GM19438 (cell line): Measurements from ENCODE around the gene SRP68.

Source experiments
- ATAC-seq: cut with Tn5 transposase; IDR thresholded peaks from one replicate; pipeline ENCODE4 v1.9.1; 2021; ENCODE audit warnings: low read depth; ENCODE audit not compliant: unreplicated experiment

SRP68 gene

DNA sequence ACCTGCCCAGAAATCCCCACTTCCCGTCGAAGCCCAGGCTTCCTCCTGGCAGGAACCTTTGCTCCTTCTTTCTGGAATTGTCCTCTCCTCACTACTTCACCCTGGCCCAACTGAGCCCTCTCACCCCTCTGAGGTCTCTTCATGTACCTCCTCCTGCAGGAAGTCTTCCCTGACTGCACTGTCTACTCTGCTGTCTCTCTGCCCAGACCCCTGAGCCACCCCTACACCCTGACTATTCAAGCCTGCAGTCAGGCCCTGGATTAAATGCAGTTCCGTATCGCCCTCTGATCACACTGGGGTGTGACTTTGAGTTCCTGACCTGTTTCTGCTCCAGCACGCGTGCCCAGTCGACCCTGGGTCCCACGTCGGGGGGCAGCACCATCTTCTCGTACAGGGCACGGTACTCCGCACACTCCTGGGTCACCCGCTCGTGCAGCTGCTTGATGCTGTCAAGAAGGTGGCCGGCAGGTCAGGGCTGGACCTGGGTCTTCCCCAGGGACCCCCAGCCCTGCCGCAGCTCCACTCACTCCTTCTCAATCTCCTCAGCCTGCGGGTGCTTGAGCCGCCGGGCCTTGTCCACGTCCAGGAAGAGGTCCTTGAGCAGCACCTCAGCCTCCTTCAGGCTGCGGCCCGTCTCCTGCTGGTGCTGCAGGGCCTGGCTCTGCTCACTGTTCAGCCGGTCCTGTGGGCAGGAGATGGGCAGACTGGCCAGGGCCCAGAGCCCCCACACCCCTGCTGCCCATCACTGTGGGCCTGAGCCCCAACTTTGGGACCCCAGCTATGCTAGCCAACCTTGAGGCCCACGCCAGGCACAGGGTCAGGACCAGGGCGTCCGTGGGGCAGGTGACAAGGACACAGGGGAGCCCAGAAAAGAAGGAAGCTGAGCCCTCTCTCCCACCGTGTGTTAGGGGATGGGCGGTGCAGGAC lies 49.1 kb downstream of the SRP68 start:
- no peak for ATAC-seq

DNA sequence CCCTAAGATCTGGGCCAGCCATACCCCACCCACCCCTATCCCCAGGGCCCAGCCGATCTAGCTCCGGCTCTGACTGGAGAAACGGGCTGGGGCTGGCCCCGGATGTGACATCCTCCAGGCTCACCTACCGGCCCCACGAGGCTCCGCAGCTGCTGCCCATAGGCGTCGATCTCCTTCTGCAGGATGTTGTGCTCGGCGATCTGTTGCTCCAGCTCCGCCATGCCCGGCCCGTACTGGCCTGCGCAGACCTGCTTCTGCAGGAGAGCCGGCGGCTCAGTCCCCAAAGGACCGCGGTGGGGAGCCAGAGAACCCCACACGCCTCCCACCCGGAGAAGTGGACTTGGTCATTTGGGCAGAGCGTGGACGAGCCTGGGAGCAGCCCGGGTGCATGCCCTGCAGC lies 50.0 kb downstream of the SRP68 start:
- no peak for ATAC-seq

GRCh38 chr17:76019833-76020467 lies 52.4 kb downstream of the SRP68 start:
- ATAC-seq, result no peak

DNA sequence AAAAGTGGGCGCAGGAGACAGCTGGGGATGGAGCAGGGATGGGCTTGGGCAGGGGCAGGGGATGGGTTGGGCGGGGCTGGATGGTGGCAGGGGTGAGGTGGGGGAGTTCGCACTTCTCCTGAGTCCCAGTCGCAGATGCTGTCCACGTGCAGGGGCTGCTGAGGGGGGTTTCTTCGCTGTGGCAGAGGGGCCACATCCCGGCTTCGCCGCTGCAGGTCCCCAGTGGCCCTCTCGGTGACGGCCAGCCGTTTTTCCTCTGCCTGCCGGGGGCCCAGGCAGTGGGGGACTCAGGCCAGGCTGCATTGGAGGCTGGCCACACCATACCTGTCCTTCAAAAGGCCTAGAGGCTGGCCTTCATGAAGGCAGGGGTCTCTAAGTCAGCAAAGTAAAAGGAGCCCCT lies 53.5 kb downstream of the SRP68 start:
- ATAC-seq, result no peak

DNA sequence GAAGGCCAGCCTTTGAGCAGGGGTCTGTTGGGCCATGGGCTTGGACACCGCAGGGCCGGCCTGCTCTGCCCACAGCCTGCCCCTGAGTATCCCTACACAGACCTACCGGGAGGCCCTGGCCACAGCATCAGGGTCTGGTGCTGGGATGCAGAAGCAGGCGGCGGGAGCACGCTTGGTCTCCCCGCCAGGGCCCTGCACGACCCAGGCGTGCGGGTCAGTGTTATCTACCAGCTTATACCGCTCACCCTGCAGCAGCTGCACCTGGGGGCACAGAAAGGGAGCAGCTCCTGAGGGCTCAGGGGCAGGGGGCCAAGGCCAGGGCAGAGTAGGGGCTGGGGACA lies 54.0 kb downstream of the SRP68 start:
- ATAC-seq, result no peak

DNA sequence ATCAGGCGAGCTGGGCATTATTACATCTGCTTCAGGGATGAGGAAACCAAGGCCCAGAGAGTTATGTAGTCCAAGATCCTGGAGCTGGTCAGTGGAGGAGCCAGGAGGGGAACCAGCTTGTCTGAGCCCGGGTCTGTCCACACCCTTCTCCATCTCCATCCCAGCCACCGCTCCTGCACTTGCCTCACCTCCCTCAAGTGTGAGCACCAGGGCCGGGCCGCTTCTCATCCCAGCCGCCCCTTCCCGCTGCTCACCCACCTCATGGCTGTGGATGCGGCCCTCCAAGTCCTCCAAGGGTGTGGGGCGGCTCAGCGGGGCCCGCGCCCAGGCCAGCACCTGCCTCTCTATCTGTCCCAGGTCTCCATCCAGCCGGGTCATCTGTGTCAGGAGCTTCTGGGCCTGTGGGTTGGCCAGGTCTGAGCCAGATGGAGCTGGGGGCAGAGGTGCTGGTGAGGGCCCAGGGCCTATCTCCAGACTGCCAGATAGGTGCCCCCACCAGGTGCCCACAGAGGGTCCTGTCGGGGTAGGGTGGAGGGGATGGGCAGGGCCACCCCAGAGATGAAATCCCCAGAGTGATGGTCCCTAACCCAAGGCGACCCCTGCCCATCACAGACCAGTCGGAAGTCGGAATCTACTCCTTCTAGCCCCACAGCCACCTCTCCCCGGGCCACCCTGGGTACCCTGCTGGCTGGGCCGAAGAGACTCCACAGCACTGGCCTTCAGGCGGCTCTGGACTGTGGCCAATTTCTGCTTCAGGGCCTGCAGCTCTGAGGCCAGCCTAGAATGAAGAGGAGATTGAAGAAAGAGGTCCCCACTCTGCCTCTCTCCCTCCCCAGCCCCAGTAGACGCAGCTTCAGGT lies 54.6 kb downstream of the SRP68 start:
- ATAC-seq, result no peak

DNA sequence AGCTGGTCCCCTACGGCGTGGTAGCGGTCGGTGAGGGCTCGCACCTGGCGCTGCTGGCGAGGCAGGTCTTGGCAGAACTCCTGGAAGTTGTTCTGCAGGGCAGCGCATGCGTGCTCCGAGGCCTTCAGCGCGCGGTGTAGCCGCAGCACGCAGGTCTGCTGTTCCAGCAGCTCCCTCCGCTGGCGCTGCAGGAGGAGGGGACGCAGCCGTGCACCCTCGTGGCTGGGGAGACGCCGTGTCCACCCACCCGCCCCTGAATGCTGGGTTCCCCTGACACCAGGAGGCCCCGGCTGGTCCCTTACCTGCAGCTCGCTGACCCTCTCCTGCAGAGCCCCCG lies 57.4 kb downstream of the SRP68 start:
- no peak for ATAC-seq

DNA sequence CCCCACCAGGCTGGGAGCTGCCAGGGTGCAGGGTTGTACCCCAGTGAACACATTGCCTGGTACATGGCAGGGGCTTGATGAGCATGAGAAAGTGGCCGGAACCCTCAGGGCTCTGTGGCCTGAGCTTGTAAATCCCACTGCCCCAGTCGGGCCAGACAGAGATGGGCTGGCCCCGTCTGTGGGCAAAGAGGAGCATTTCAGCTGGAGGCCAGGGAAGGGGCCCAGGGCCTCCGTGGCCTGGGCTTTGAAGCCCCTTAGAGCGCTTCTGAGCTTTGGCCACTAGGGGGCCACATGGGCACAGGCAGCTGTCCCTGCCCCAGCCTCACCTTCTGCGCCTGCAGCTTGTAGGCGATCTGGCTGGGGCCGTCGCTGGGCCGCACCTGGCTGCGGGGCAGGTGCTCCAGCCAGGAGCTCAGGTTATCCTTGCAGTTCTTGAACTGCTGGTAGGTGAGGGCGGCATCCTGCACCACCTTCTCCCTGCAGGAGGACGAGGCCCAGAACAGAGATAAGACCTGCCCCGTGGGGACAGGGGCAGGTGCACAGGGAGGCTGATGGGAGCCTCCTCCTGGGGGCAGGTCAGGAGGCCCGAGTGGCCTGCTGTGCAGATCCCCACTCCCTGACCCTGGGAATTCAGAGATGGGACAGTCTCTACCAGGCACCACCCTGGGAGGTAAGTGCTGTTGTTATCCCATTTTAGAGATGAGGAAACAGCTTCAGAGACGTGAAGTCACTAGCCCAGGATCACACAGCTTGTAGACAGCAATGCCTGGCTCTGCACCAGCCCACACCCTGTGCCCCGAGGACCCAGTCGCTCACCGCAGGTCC lies 58.0 kb downstream of the SRP68 start:
- no peak for ATAC-seq

- ATAC-seq, result no peak
These were observed 58.9 kb downstream of the SRP68 start for GRCh38 chr17:76013377-76013932.

DNA sequence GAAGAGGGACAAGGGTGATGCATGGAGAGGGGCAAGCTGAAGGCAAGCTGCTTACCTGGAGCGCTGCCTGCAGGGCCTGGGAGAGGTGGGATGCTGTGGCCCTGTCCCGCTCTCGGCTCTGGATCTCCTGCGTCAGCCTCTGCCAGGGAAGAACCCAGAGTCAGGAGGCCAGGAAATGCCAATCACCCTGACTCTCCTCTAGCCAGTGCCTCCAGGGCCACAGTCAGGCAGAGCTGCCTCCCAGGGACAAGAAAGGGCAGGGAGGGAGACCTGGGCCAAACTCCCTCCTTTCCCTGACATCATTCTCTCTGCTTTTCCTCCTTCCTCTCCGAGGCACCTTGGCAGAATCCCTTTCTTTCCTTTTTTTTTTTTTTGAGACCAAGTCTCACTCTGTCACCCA lies 60.4 kb downstream of the SRP68 start:
- no peak for ATAC-seq

GRCh38 chr17:76009969-76010661 lies 62.2 kb downstream of the SRP68 start:
- no peak for ATAC-seq

- no peak for ATAC-seq
These were observed 62.9 kb downstream of the SRP68 start for GRCh38 chr17:76009447-76009846.

GRCh38 chr17:76008630-76009425 lies 63.5 kb downstream of the SRP68 start:
- no peak for ATAC-seq

DNA sequence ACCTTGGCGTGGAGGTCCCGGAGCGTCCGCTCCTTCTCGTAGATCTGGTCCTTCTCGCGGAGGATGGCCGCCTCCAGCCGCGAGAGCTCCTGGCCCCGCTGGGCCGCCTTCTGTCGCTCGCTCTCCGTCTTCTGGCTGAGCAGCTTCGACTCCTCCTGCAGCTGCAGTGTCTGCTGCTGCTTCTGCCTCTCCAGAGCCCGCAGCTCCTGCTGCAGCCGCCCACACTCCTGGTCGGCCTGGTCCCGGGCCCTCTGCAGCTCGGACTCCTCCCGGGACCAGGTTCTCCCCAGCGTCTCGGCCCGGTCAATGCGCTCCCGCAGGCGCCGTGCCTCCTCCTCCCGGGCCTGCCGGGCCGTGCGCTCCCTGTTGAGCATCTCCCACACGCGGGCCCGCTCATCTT lies 64.1 kb downstream of the SRP68 start:
- ATAC-seq, result no peak

DNA sequence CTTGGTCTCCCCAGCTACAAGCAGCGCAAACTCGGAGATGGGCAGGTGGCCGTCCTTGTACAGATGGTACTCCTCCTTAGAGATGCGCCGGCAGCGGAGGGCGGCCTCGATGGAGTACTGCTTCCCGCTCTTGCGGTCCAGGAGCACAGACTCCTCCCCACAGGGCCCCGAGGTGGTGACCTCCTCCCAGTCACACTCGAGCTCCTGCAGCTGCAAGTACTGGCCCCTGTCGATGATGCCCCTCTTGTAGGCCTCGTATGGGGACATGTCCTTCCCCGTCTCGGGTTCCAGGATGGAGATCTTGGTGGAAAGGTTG lies 64.5 kb downstream of the SRP68 start:
- no peak for ATAC-seq

DNA sequence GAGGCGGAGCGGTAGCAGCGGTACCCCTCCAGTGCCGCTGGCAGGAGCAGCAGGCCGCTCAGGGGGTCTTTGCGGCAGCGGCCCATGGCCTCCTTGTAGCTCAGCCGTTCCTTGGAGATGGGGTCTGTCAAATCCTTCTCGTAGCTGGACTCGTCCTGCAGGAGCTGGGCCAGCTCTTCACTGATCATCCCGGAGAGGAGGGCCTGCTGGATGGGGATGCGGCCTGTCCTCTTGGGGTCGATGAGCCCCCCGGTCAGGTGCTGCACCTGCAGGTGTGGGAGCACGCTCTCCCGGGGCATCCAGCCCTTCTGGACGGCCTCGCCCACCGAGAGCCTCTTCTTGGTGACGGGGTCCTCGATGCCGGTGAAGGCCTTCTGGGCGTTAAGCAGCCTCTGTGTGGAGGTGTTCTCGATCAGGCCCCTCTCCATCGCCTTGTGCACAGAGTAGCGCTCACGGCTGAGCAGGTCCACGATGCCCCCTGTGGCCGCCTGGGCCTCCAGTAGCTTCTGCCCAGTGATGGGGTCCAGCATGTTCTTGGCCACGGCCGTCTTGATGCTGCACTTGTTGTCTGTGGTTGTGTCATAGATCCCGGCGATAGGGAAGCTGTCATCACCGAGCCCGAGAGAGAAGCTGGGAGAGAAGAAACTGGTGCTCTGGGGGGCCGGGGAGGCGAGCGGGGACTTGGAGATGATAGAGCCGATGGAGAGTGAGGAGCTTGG lies 65.0 kb downstream of the SRP68 start:
- no peak for ATAC-seq

GRCh38 chr17:76005263-76006149 lies 66.8 kb downstream of the SRP68 start:
- ATAC-seq, result no peak
